IPS-18c (cell line): ENCODE data around the gene ADAMTSL1.

Source experiments
- H3K4me3 ChIP-seq: 2 replicates; pipeline ENCODE4 v1.7.0; 2013; ENCODE audit warnings: low read depth, mild to moderate bottlenecking, low read length, moderate library complexity; ENCODE audit not compliant: insufficient read depth
- H3K9me3 ChIP-seq: one replicate; pipeline ENCODE4 v1.6.1; 2013; ENCODE audit warnings: mild to moderate bottlenecking, low read length, moderate library complexity; ENCODE audit not compliant: control insufficient read depth, insufficient read depth

ADAMTSL1 gene

GRCh38 chr9:18688581-18689565 is 214.9 kb downstream of the ADAMTSL1 start:
- H3K4me3 ChIP-seq: no peak overlapping the region
- H3K9me3 ChIP-seq: no peaks in the 10 kb centered on the region

- peaks cover 3% of the 10 kb centered on the region for H3K9me3 ChIP-seq
Observed at GRCh38 chr9:18689921-18690320, 216.0 kb downstream of the ADAMTSL1 start.

GRCh38 chr9:18692268-18692667 is 218.3 kb downstream of the ADAMTSL1 start:
- no peak overlapping the region for H3K4me3 ChIP-seq

More at GRCh38 chr9:18689921-18690320, 216.0 kb downstream of the ADAMTSL1 start:
- H3K4me3 ChIP-seq: no peak overlapping the region

GRCh38 chr9:18692962-18693361 is 219.0 kb downstream of the ADAMTSL1 start:
- no peak overlapping the region for H3K4me3 ChIP-seq
- H3K9me3 ChIP-seq: peaks cover 5% of the 10 kb centered on the region

More at GRCh38 chr9:18692268-18692667, 218.3 kb downstream of the ADAMTSL1 start:
- H3K9me3 ChIP-seq: peaks cover 5% of the 10 kb centered on the region

- H3K9me3 ChIP-seq: peaks cover 5% of the 10 kb centered on the region
- no peak overlapping the region for H3K4me3 ChIP-seq
Observed at GRCh38 chr9:18694959-18695668, 221.2 kb downstream of the ADAMTSL1 start.

- Histone ChIP-seq H3K4me3 (no peak overlapping the region), H3K9me3 (peaks cover 5% of the 10 kb centered on the region)
Observed at GRCh38 chr9:18698992-18699391, 225.0 kb downstream of the ADAMTSL1 start.

GRCh38 chr9:18699764-18700163 is 225.8 kb downstream of the ADAMTSL1 start:
- peaks cover 4% of the 10 kb centered on the region for H3K9me3 ChIP-seq
- H3K4me3 ChIP-seq: no peak overlapping the region

- Histone ChIP-seq H3K9me3 (no peaks in the 10 kb centered on the region), H3K4me3 (no peak overlapping the region)
Observed at GRCh38 chr9:18700714-18701113, 226.8 kb downstream of the ADAMTSL1 start.

GRCh38 chr9:18703151-18703900 is 229.4 kb downstream of the ADAMTSL1 start:
- no peak overlapping the region for H3K4me3 ChIP-seq
- H3K9me3 ChIP-seq: no peaks in the 10 kb centered on the region

GRCh38 chr9:18703901-18704379 is 230.0 kb downstream of the ADAMTSL1 start:
- no peak overlapping the region for H3K4me3 ChIP-seq
- no peaks in the 10 kb centered on the region for H3K9me3 ChIP-seq

GRCh38 chr9:18705796-18706392 is 231.9 kb downstream of the ADAMTSL1 start:
- Histone ChIP-seq H3K9me3 (no peaks in the 10 kb centered on the region), H3K4me3 (no peak overlapping the region)

GRCh38 chr9:18706648-18707047 is 232.7 kb downstream of the ADAMTSL1 start:
- Histone ChIP-seq H3K4me3 (no peak overlapping the region), H3K9me3 (peaks cover 2% of the 10 kb centered on the region)

- H3K9me3 ChIP-seq: peaks cover 2% of the 10 kb centered on the region
Observed at GRCh38 chr9:18707061-18707461, 233.1 kb downstream of the ADAMTSL1 start.

GRCh38 chr9:18707489-18708205 is 233.7 kb downstream of the ADAMTSL1 start:
- Histone ChIP-seq H3K9me3 (peaks cover 2% of the 10 kb centered on the region), H3K4me3 (no peak overlapping the region)

More at GRCh38 chr9:18707061-18707461, 233.1 kb downstream of the ADAMTSL1 start:
- no peak overlapping the region for H3K4me3 ChIP-seq

- peaks cover 2% of the 10 kb centered on the region for H3K9me3 ChIP-seq
- no peak overlapping the region for H3K4me3 ChIP-seq
Observed at GRCh38 chr9:18708429-18708828, 234.5 kb downstream of the ADAMTSL1 start.

- H3K9me3 ChIP-seq: peaks cover 2% of the 10 kb centered on the region
- no peak overlapping the region for H3K4me3 ChIP-seq
Observed at GRCh38 chr9:18710065-18710464, 236.1 kb downstream of the ADAMTSL1 start.
